Lower leg skin (tissue), 4 donors: ENCODE data around the gene TASL. TPM values are rescaled to one million over a fixed set of nuclear protein-coding genes. Genes with fewer than 3 reads are reported as not detected.

Experiments
- DNase-seq, 2 donors: peaks; one replicate each; pipeline ENCODE4 v3.0.0-alpha.2; 2019; ENCODE audit warnings: low spot score in 2 of 2
- H3K4me3 ChIP-seq: fragments of 200-600 bp; sonication (generic); 2 replicates; pipeline ENCODE4 v1.5.1; 2017; ENCODE audit warnings: mild to moderate bottlenecking, low read depth; ENCODE audit not compliant: poor library complexity, severe bottlenecking
- CTCF ChIP-seq, 3 donors: fragments of 450-650 bp; IDR thresholded peaks; one replicate each; pipeline ENCODE4 v1.5.1; 2016; ENCODE audit warnings: antibody characterized with exemption in 3 of 3, mild to moderate bottlenecking in 3 of 3, moderate library complexity in 2 of 3
- POLR2A ChIP-seq, 2 donors: fragments of 450-650 bp; IDR thresholded peaks; one replicate each; pipeline ENCODE4 v1.6.1; 2016 to 2017; ENCODE audit warnings: antibody characterized with exemption in 2 of 2, mild to moderate bottlenecking in 1 of 2, moderate library complexity in 1 of 2
- WGBS, 2 donors: methylation state at CpG; one replicate each; pipeline ENCODE4 v1.1.5; 2018; 5-methylcytosine and 5-hydroxymethylcytosine counted together
- intact Hi-C: fragments of 100-400 bp; cut with DNase I; formaldehyde crosslinking; loops from one replicate; pipeline ENCODE4 v1.15.0; 2023; ENCODE audit warnings: low total_unique reads
- total RNA-seq, 4 donors: library from RNA; depleted of rRNA; stranded (reverse); fragments of >200 nt; gene quantifications; one replicate each; pipeline ENCODE4 v1.1.0, GENCODE V29; 2016

The TASL gene, protein sequence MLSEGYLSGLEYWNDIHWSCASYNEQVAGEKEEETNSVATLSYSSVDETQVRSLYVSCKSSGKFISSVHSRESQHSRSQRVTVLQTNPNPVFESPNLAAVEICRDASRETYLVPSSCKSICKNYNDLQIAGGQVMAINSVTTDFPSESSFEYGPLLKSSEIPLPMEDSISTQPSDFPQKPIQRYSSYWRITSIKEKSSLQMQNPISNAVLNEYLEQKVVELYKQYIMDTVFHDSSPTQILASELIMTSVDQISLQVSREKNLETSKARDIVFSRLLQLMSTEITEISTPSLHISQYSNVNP
- total RNA-seq = 1 to 10 TPM in 2 of 4 donors, under 1 TPM in 2; 0.34 to 1.5 (median 0.94) TPM

GRCh38 chrX:30577362-30577991 lies at the start of gene TASL:
TSS of gene TASL (minus strand) at chrX:30577766. CDS start at chrX:30560355, 17,411 bp downstream.
- 70 to 80% methylated on average over 10 of the region's 10 CpGs for WGBS, 2 donors
- intact Hi-C loops = no loop called here
- no peak for DNase-seq
- H3K4me3 ChIP-seq = no peak within 1 kb of the TSS
- TF ChIP-seq POLR2A (IDR thresholded peaks at IDR 0.05) (no peak), CTCF (IDR thresholded peaks at IDR 0.05) (no peak)

- WGBS, 2 donors = 50 to 92% methylated on average over 2 of the region's 2 CpGs
- TF ChIP-seq CTCF (IDR thresholded peaks at IDR 0.05) (no peak), POLR2A (IDR thresholded peaks at IDR 0.05) (no peak)
- no peak for DNase-seq
- intact Hi-C loops = no loop called here
- no peak overlapping the region for H3K4me3 ChIP-seq
These were observed 48.8 kb upstream of the TASL start for GRCh38 chrX:30626402-30626801.

GRCh38 chrX:30622361-30622760 lies 44.8 kb upstream of the TASL start:
- intact Hi-C loops = no loop called here
- DNase-seq = no peak
- H3K4me3 ChIP-seq = no peak overlapping the region
- WGBS, 2 donors = 86 to 100% methylated on average over 2 of the region's 2 CpGs
- TF ChIP-seq POLR2A (IDR thresholded peaks at IDR 0.05) = no peak
- TF ChIP-seq CTCF (IDR thresholded peaks at IDR 0.05) = no peak

- TF ChIP-seq CTCF (IDR thresholded peaks at IDR 0.05) (no peak), POLR2A (IDR thresholded peaks at IDR 0.05) (no peak)
- DNase-seq = peak in 1 of 2 donors; percentile 43
- 10 to 24% methylated on average over 2 of the region's 2 CpGs for WGBS, 2 donors
- no peak overlapping the region for H3K4me3 ChIP-seq
- intact Hi-C loops = no loop called here
These were observed 43.5 kb upstream of the TASL start for GRCh38 chrX:30620980-30621618.

- H3K4me3 ChIP-seq = no peak overlapping the region
- TF ChIP-seq POLR2A (IDR thresholded peaks at IDR 0.05) (no peak), CTCF (IDR thresholded peaks at IDR 0.05) (no peak)
- no peak for DNase-seq
- WGBS, 2 donors = 75 to 89% methylated on average over 3 of the region's 3 CpGs
- intact Hi-C loops = no loop called here
These were observed 42.6 kb upstream of the TASL start for GRCh38 chrX:30620125-30620524.
